DOHH2 (cell line): Measurements from ENCODE around the gene TMEM132D.

Source experiments
- H3F3A ChIP-seq: fragments of 200-600 bp; sonication (generic), shearing (Covaris generic); 2 replicates; pipeline ENCODE4 v1.6.0; 2016; ENCODE audit warnings: antibody characterized with exemption, mild to moderate bottlenecking; ENCODE audit not compliant: control insufficient read depth, insufficient read depth
- H3K27ac ChIP-seq: fragments of 200-600 bp; sonication (generic); 2 replicates; pipeline ENCODE4 v1.5.1; 2014; ENCODE audit warnings: low read depth, mild to moderate bottlenecking, low read length, moderate library complexity
- H3K27me3 ChIP-seq: fragments of 200-600 bp; sonication (generic); 2 replicates; pipeline ENCODE4 v1.6.1; 2014; ENCODE audit warnings: mild to moderate bottlenecking, low read length, mixed read lengths; ENCODE audit not compliant: control insufficient read depth
- H3K36me3 ChIP-seq: fragments of 200-600 bp; sonication (generic); 2 replicates; pipeline ENCODE4 v1.6.1; 2014; ENCODE audit warnings: mild to moderate bottlenecking, low read length, moderate library complexity, mixed read lengths; ENCODE audit not compliant: control insufficient read depth
- H3K4me1 ChIP-seq: fragments of 200-600 bp; sonication (generic); 2 replicates; pipeline ENCODE4 v1.6.1; 2014; ENCODE audit warnings: mild to moderate bottlenecking, low read length, mixed read lengths; ENCODE audit not compliant: control insufficient read depth
- H3K4me2 ChIP-seq: fragments of 200-600 bp; sonication (generic); 2 replicates; pipeline ENCODE4 v1.6.0; 2014; ENCODE audit warnings: mild to moderate bottlenecking, low read length, moderate library complexity
- H3K4me3 ChIP-seq: fragments of 200-600 bp; sonication (generic); 2 replicates; pipeline ENCODE4 v1.5.1; 2014; ENCODE audit warnings: mild to moderate bottlenecking, low read length, mixed read lengths
- H3K79me2 ChIP-seq: fragments of 200-600 bp; sonication (generic); 2 replicates; pipeline ENCODE4 v1.6.1; 2014; ENCODE audit warnings: mild to moderate bottlenecking, low read length, mixed read lengths; ENCODE audit not compliant: control insufficient read depth
- H3K9me2 ChIP-seq: fragments of 200-600 bp; sonication (generic); replicated peaks from 2 replicates; pipeline ENCODE4 v1.6.1; 2014; ENCODE audit warnings: mild to moderate bottlenecking, low read length, mixed read lengths; ENCODE audit not compliant: control insufficient read depth
- H3K9me3 ChIP-seq: fragments of 200-600 bp; sonication (generic); 2 replicates; pipeline ENCODE4 v1.6.1; 2014; ENCODE audit warnings: antibody characterized with exemption, low read length, mixed read lengths; ENCODE audit not compliant: control insufficient read depth, insufficient read depth
- H4K20me1 ChIP-seq: fragments of 200-600 bp; sonication (generic); 2 replicates; pipeline ENCODE4 v1.6.0; 2014; ENCODE audit warnings: low read depth, mild to moderate bottlenecking, antibody characterized with exemption, low read length, moderate library complexity; ENCODE audit not compliant: control insufficient read depth, insufficient read depth
- EZH2phosphoT487 ChIP-seq: fragments of 200-600 bp; sonication (generic); IDR thresholded peaks from 2 replicates; pipeline ENCODE4 v1.6.1; 2017; ENCODE audit warnings: borderline replicate concordance, mild to moderate bottlenecking, antibody characterized with exemption, low read length, moderate library complexity, mixed read lengths
- TF ChIP-seq, protein P1 (sequence below): fragments of 200-600 bp; sonication (generic); IDR thresholded peaks from one replicate; pipeline ENCODE4 v1.5.1; 2014; ENCODE audit warnings: antibody characterized with exemption, mild to moderate bottlenecking, low read depth, low read length; ENCODE audit not compliant: poor library complexity, severe bottlenecking

The TMEM132D gene

DNA sequence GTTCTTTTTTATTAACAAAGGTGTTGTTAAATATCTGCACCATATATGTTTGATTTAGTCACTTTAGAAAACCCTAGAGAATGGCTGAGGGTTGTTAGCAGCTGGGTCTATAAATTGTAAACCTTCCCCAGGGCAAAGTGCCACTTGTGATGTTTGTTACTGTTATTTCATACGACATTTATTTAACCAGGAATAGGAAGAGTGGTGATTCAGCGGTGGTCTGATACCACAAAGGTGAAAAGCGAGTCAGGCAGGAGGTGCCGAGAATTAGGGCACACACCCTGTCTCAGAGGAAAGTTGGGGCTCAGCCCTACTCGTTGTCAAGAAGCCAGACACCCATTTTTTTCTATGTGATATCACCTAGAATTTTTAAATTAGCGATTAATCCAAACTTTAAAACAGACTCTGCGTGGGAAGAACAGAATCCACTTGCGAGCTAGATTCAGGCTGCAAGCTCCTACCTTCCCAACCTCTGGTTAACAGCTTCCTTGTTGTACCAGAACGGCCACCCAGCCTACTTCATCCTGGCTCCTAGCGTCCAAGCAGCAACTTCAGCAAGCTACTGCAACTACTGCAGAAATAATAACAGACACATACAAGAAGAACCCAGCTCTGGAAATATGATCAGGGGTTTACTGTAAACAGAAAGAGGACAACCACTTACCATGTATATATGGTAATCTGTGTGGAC lies 126.7 kb downstream of the TMEM132D start:
- Histone ChIP-seq H3K27ac (no peak overlapping the region), H3K27me3 (no peaks in the 10 kb centered on the region), H3K4me1 (no peaks in the 10 kb centered on the region), H3K36me3 (no peaks in the 10 kb centered on the region), H3F3A (no peaks in the 10 kb centered on the region), H3K9me3 (no peaks in the 10 kb centered on the region), H3K4me2 (no peak overlapping the region), H4K20me1 (no peaks in the 10 kb centered on the region), H3K79me2 (no peaks in the 10 kb centered on the region), H3K9me2 (no peaks in the 10 kb centered on the region), H3K4me3 (no peak overlapping the region)
- TF ChIP-seq, protein P1, sequence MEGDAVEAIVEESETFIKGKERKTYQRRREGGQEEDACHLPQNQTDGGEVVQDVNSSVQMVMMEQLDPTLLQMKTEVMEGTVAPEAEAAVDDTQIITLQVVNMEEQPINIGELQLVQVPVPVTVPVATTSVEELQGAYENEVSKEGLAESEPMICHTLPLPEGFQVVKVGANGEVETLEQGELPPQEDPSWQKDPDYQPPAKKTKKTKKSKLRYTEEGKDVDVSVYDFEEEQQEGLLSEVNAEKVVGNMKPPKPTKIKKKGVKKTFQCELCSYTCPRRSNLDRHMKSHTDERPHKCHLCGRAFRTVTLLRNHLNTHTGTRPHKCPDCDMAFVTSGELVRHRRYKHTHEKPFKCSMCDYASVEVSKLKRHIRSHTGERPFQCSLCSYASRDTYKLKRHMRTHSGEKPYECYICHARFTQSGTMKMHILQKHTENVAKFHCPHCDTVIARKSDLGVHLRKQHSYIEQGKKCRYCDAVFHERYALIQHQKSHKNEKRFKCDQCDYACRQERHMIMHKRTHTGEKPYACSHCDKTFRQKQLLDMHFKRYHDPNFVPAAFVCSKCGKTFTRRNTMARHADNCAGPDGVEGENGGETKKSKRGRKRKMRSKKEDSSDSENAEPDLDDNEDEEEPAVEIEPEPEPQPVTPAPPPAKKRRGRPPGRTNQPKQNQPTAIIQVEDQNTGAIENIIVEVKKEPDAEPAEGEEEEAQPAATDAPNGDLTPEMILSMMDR, result no peak
- TF ChIP-seq EZH2phosphoT487, result no peak

GRCh38 chr12:129772501-129773493 lies 131.0 kb downstream of the TMEM132D start:
- Histone ChIP-seq H3K9me2 (no peaks in the 10 kb centered on the region), H3K4me2 (no peak overlapping the region), H3K4me1 (no peaks in the 10 kb centered on the region), H3K79me2 (no peaks in the 10 kb centered on the region), H3K4me3 (no peak overlapping the region), H3F3A (no peaks in the 10 kb centered on the region), H3K27ac (no peak overlapping the region), H3K9me3 (no peaks in the 10 kb centered on the region), H3K36me3 (no peaks in the 10 kb centered on the region), H4K20me1 (no peaks in the 10 kb centered on the region), H3K27me3 (no peaks in the 10 kb centered on the region)
- TF ChIP-seq, protein P1, result no peak
- TF ChIP-seq EZH2phosphoT487, result no peak

GRCh38 chr12:129771238-129771637 lies 132.6 kb downstream of the TMEM132D start:
- Histone ChIP-seq H3K79me2 (no peaks in the 10 kb centered on the region), H3K9me3 (no peaks in the 10 kb centered on the region), H3F3A (no peaks in the 10 kb centered on the region), H3K36me3 (no peaks in the 10 kb centered on the region), H3K4me1 (no peaks in the 10 kb centered on the region), H3K27ac (no peak overlapping the region), H3K27me3 (no peaks in the 10 kb centered on the region), H4K20me1 (no peaks in the 10 kb centered on the region), H3K9me2 (no peaks in the 10 kb centered on the region), H3K4me3 (no peak overlapping the region), H3K4me2 (no peak overlapping the region)
- no peak for TF ChIP-seq EZH2phosphoT487
- TF ChIP-seq, protein P1, result no peak
